ENCODE results near the gene FLNB.
"Not testable (repeated sequence)": the region's sequence is repeated elsewhere in the genome, so short reads cannot be mapped to it uniquely, and the experiment has no call there.

The FLNB gene

GRCh38 chr3:57983734-57984518 is 24.3 kb upstream of the FLNB start:
- peak; percentile 95 for DNase-seq

GRCh38 chr3:57985176-57985983 is 22.8 kb upstream of the FLNB start:
- no peak for DNase-seq

- no peak for DNase-seq
Observed at GRCh38 chr3:57985984-57986246, 22.3 kb upstream of the FLNB start.

- DNase-seq = no peak
Observed at GRCh38 chr3:57986261-57986660, 22.0 kb upstream of the FLNB start.

- DNase-seq = not testable (repeated sequence)
Observed at GRCh38 chr3:57989198-57989597, 19.0 kb upstream of the FLNB start.

GRCh38 chr3:57989646-57990045 is 18.6 kb upstream of the FLNB start:
- DNase-seq = no peak

- DNase-seq = no peak
Observed at GRCh38 chr3:57992452-57993213, 15.6 kb upstream of the FLNB start.

- DNase-seq = no peak
Observed at GRCh38 chr3:57998366-57999283, 9.6 kb upstream of the FLNB start.

GRCh38 chr3:57999417-58000115 is 8.7 kb upstream of the FLNB start:
- no peak for DNase-seq

- DNase-seq = no peak
Observed at GRCh38 chr3:58000306-58001085, 7.7 kb upstream of the FLNB start.

GRCh38 chr3:58001086-58001467 is 7.1 kb upstream of the FLNB start:
- DNase-seq = no peak

GRCh38 chr3:58001979-58002378 is 6.2 kb upstream of the FLNB start:
- no peak for DNase-seq

- no peak for DNase-seq
Observed at GRCh38 chr3:58003093-58003492, 5.1 kb upstream of the FLNB start.

GRCh38 chr3:58004973-58005372 is 3.2 kb upstream of the FLNB start:
- peak; percentile 74 for DNase-seq

- peak; percentile 78 for DNase-seq
Observed at GRCh38 chr3:58005669-58006068, 2.6 kb upstream of the FLNB start.

GRCh38 chr3:58006661-58007060 is 1.6 kb upstream of the FLNB start:
- no peak for DNase-seq

- no peak for DNase-seq
Observed at GRCh38 chr3:58009026-58009748, 965 bp downstream of the FLNB start.

- peak; percentile 23 for DNase-seq
Observed at GRCh38 chr3:58009749-58010535, 1.7 kb downstream of the FLNB start.

GRCh38 chr3:58010562-58010961 is 2.3 kb downstream of the FLNB start:
- DNase-seq = peak; percentile 19

- no peak for DNase-seq
Observed at GRCh38 chr3:58011580-58011979, 3.4 kb downstream of the FLNB start.
